Stomach (tissue), 9 donors: ENCODE measurements around the gene SLC10A2. TPM values are rescaled to one million over a fixed set of nuclear protein-coding genes. Genes with fewer than 3 reads are reported as not detected.

Source experiments
- DNase-seq, 2 donors: peaks; one replicate each; pipeline versions ENCODE4 v3.0.0 to v3.0.0-alpha.2; 2013 to 2019
- H3K27ac ChIP-seq, 5 donors: fragments of 200-600 bp in 4 of 5; sonication (generic) in 4 of 5; one replicate each; pipeline ENCODE4 v1.5.1; 2013 to 2019; ENCODE audit warnings: mild to moderate bottlenecking in 1 of 5, moderate library complexity in 1 of 5
- H3K27me3 ChIP-seq, 3 donors: fragments of 200-600 bp; sonication (generic); one replicate each; pipeline ENCODE4 v1.5.1; 2017 to 2019; ENCODE audit warnings: mixed run types in 1 of 3
- H3K36me3 ChIP-seq, 4 donors: fragments of 200-600 bp; sonication (generic); 1 replicate in 3 of 4; 2 replicates in 1 of 4; pipeline ENCODE4 v1.5.1; 2016 to 2019
- H3K4me1 ChIP-seq, 4 donors: fragments of 200-600 bp; sonication (generic); one replicate each; pipeline ENCODE4 v1.5.1; 2016 to 2019
- H3K4me3 ChIP-seq, 4 donors: fragments of 200-600 bp; sonication (generic) in 3 of 4; one replicate each; pipeline ENCODE4 v1.5.1; 2016 to 2019; ENCODE audit warnings: mild to moderate bottlenecking in 1 of 4
- H3K9me3 ChIP-seq, 4 donors: fragments of 200-600 bp; sonication (generic); one replicate each; pipeline ENCODE4 v1.5.1; 2016 to 2019
- CTCF ChIP-seq, 7 experiments: fragments of 450-650 bp in 4 of 7; fragments of 200-600 bp in 3 of 7; sonication (generic) in 3 of 7; IDR thresholded peaks; one replicate each; pipeline ENCODE4 v1.5.1; 2016 to 2019; ENCODE audit warnings: antibody characterized with exemption in 7 of 7, control low read depth in 2 of 7, mild to moderate bottlenecking in 1 of 7
- EP300 ChIP-seq: sonication (generic); formaldehyde crosslinking; IDR thresholded peaks from one replicate; pipeline ENCODE4 v1.6.1; 2017; ENCODE audit warnings: antibody characterized with exemption
- POLR2A ChIP-seq, 4 donors: fragments of 450-650 bp; IDR thresholded peaks; one replicate each; pipeline ENCODE4 v1.6.1; 2016; ENCODE audit warnings: antibody characterized with exemption in 4 of 4, control low read depth in 2 of 4, mild to moderate bottlenecking in 1 of 4, moderate library complexity in 1 of 4
- POLR2AphosphoS5 ChIP-seq, 3 donors: sonication (generic); formaldehyde crosslinking; IDR thresholded peaks; one replicate each; pipeline ENCODE4 v1.6.1; 2016; ENCODE audit warnings: antibody characterized with exemption in 3 of 3
- WGBS, 5 donors: extraction: QIAGEN DNeasy Blood & Tissue Kit in 3 of 5; methylation state at CpG; one replicate each; pipeline versions ENCODE4 v1.1.5 to v1.1.7; 2013 to 2018; 5-methylcytosine and 5-hydroxymethylcytosine counted together
- intact Hi-C: fragments of 100-400 bp; cut with DNase I; formaldehyde crosslinking; loops from one replicate; pipeline ENCODE4 v1.15.1; 2023; ENCODE audit warnings: low total_unique reads
- polyA plus RNA-seq, 3 donors: library from polyadenylated mRNA; stranded (reverse); fragments of 200-250 nt; gene quantifications; one replicate each; pipeline ENCODE4 v1.2.3, GENCODE V29; 2013
- total RNA-seq, 5 donors: library from RNA; depleted of rRNA; stranded (reverse); fragments of >200 nt; gene quantifications; one replicate each; pipeline versions ENCODE4 v1.1.0 to v1.2.3, GENCODE V29; 2014 to 2016
- donor health status: healthy with polysubstance abuse.
- donor health status: Bipolar disorder and iron deficiency.
- donor health status: healthy.

The SLC10A2 gene
- total and polyA plus RNA-seq, 8 donors = not detected

GRCh38 chr13:103044056-103044455, 22.2 kb downstream of the SLC10A2 start:
- intact Hi-C loops = no loop called here
- Histone ChIP-seq H3K27me3 (no peaks in the 10 kb centered on the region), H3K9me3 (no peaks in the 10 kb centered on the region), H3K36me3 (no peaks in the 10 kb centered on the region), H3K4me3 (no peak overlapping the region), H3K27ac (no peak overlapping the region), H3K4me1 (no peaks in the 10 kb centered on the region)
- no peak for TF ChIP-seq POLR2AphosphoS5 (IDR thresholded peaks at IDR 0.05)
- no peak for TF ChIP-seq EP300
- no peak for TF ChIP-seq CTCF (IDR thresholded peaks at IDR 0.05)
- TF ChIP-seq POLR2A (IDR thresholded peaks at IDR 0.05) = no peak
- 79 to 85% (median 82%) methylated on average over 3 of the region's 3 CpGs for WGBS, 5 donors
- no peak for DNase-seq

DNA sequence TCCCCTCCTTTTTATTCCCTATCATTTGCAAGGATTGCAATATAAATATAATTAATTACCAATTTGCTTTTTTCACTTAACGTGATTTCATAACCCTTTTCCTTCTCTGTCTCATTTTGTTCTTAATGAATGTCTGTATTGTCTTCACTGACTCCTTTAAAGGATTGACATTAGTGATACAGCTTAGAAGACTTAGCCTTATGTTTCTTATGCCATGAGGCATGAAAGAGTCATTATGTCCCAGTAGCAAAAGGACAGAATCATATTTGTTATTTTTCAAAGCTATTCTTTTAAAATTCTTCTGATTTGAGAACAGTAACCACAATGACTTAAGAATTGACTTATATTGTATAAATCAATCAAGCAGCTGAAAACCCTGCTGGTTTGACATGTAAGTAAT, 26.2 kb downstream of the SLC10A2 start:
- H3K36me3 ChIP-seq = no peaks in the 10 kb centered on the region
- no peak overlapping the region for H3K4me3 ChIP-seq
- H3K27ac ChIP-seq = no peak overlapping the region
- no peaks in the 10 kb centered on the region for H3K27me3 ChIP-seq
- DNase-seq = no peak
- H3K4me1 ChIP-seq = no peaks in the 10 kb centered on the region
- 59 to 78% (median 68%) methylated on average over 1 of the region's 1 CpG for WGBS, 5 donors
- H3K9me3 ChIP-seq = no peaks in the 10 kb centered on the region
- intact Hi-C loops = no loop called here
- TF ChIP-seq CTCF (IDR thresholded peaks at IDR 0.05) = no peak

- H3K4me3 ChIP-seq = no peak overlapping the region
- no peaks in the 10 kb centered on the region for H3K36me3 ChIP-seq
- no peak overlapping the region for H3K27ac ChIP-seq
- intact Hi-C loops = no loop called here
- 13 to 45% (median 35%) methylated on average over 2 of the region's 2 CpGs for WGBS, 5 donors
- no peak for TF ChIP-seq POLR2A (IDR thresholded peaks at IDR 0.05)
- no peak for DNase-seq
- H3K9me3 ChIP-seq = no peaks in the 10 kb centered on the region
- H3K4me1 ChIP-seq = no peaks in the 10 kb centered on the region
- no peaks in the 10 kb centered on the region for H3K27me3 ChIP-seq
Observed at GRCh38 chr13:103039183-103039582, 27.0 kb downstream of the SLC10A2 start.

GRCh38 chr13:103036268-103036667, 29.9 kb downstream of the SLC10A2 start:
- H3K36me3 ChIP-seq = no peaks in the 10 kb centered on the region
- no peak overlapping the region for H3K4me3 ChIP-seq
- no peaks in the 10 kb centered on the region for H3K9me3 ChIP-seq
- TF ChIP-seq EP300 = no peak
- TF ChIP-seq CTCF (IDR thresholded peaks at IDR 0.05) = no peak
- TF ChIP-seq POLR2AphosphoS5 (IDR thresholded peaks at IDR 0.05) = no peak
- no peak for TF ChIP-seq POLR2A (IDR thresholded peaks at IDR 0.05)
- H3K27ac ChIP-seq = no peak overlapping the region
- H3K4me1 ChIP-seq = no peaks in the 10 kb centered on the region
- H3K27me3 ChIP-seq = no peaks in the 10 kb centered on the region
- WGBS, 5 donors = 77 to 89% (median 79%) methylated on average over 1 of the region's 1 CpG
- no peak for DNase-seq
- intact Hi-C loops = no loop called here

DNA sequence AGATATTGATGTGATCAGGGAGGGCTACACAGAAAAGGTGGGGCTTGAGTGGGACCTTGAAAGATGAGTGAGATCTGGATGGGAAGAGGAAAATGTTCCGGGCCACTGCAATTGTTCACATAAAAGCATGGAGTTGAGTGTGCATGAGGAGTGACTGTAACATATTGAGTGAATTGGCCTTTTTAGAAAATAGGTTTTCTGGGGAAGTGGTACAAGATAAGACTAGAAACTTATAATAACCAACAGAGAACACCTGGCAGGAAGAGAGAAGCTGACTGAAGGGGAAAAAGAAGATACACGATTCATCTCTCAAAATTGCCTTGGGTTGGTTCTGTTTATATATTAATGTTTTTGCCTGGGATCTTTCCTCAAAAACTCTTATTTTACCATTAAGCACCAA, 32.2 kb downstream of the SLC10A2 start:
- no peak for DNase-seq
- H3K27me3 ChIP-seq = no peaks in the 10 kb centered on the region
- intact Hi-C loops = no loop called here
- TF ChIP-seq EP300 = no peak
- TF ChIP-seq POLR2A (IDR thresholded peaks at IDR 0.05) = no peak
- TF ChIP-seq CTCF (IDR thresholded peaks at IDR 0.05) = no peak
- no peak for TF ChIP-seq POLR2AphosphoS5 (IDR thresholded peaks at IDR 0.05)
- no peak overlapping the region for H3K27ac ChIP-seq
- H3K4me3 ChIP-seq = no peak overlapping the region
- no peaks in the 10 kb centered on the region for H3K36me3 ChIP-seq
- no peaks in the 10 kb centered on the region for H3K4me1 ChIP-seq
- WGBS, 5 donors = 76 to 82% (median 79%) methylated on average over 2 of the region's 2 CpGs
- H3K9me3 ChIP-seq = no peaks in the 10 kb centered on the region
